Adrenal gland (tissue), 12 donors: Measurements from ENCODE around the gene THBS3. TPM values are rescaled to one million over a fixed set of nuclear protein-coding genes. Genes with fewer than 3 reads are reported as not detected.
"Not testable (repeated sequence)": the region's sequence is repeated elsewhere in the genome, so short reads cannot be mapped to it uniquely, and the experiment has no call there.

Source experiments
- DNase-seq, 7 donors: peaks; one replicate each; pipeline ENCODE4 v3.0.0-alpha.2; 2019 to 2020
- H3K27ac ChIP-seq, 5 donors: fragments of 200-600 bp; sonication (generic) in 4 of 5; 1 replicate in 3 of 5; 2 replicates in 2 of 5; pipeline versions ENCODE4 v1.5.1 to v1.8.0; 2016 to 2020; ENCODE audit warnings: mild to moderate bottlenecking in 1 of 5
- H3K27me3 ChIP-seq: fragments of 200-600 bp; 2 replicates; pipeline ENCODE4 v1.8.0; 2021
- H3K36me3 ChIP-seq, 2 donors: fragments of 200-600 bp; replicated peaks in 1 of 2; 1 replicate in 1 of 2; 2 replicates in 1 of 2; pipeline versions ENCODE4 v1.5.1 to v1.8.0; 2018 to 2022
- H3K4me1 ChIP-seq, 2 donors: fragments of 200-600 bp; replicated peaks in 1 of 2; 1 replicate in 1 of 2; 2 replicates in 1 of 2; pipeline versions ENCODE4 v1.5.1 to v1.8.0; 2018 to 2021
- H3K4me3 ChIP-seq, 4 donors: fragments of 200-600 bp; sonication (generic) in 3 of 4; one replicate each; pipeline ENCODE4 v1.5.1; 2016 to 2018
- H3K9me3 ChIP-seq, 3 donors: fragments of 200-600 bp; sonication (generic) in 1 of 3; replicated peaks in 1 of 3; 1 replicate in 2 of 3; 2 replicates in 1 of 3; pipeline versions ENCODE4 v1.5.1 to v1.8.0; 2016 to 2021
- CTCF ChIP-seq, 6 experiments: fragments of 450-650 bp in 4 of 6; fragments of 200-600 bp in 2 of 6; sonication (generic) in 1 of 6; IDR thresholded peaks; 1 replicate in 5 of 6; 2 replicates in 1 of 6; pipeline versions ENCODE4 v1.5.1 to v1.8.0; 2016 to 2021; ENCODE audit warnings: antibody characterized with exemption in 6 of 6, mild to moderate bottlenecking in 2 of 6, moderate library complexity in 1 of 6
- POLR2A ChIP-seq, 2 donors: fragments of 450-650 bp; IDR thresholded peaks; one replicate each; pipeline ENCODE4 v1.6.1; 2017; ENCODE audit warnings: antibody characterized with exemption in 2 of 2, mild to moderate bottlenecking in 2 of 2, moderate library complexity in 1 of 2
- WGBS, 4 donors: extraction: QIAGEN DNeasy Blood & Tissue Kit in 2 of 4; methylation state at CpG; one replicate each; pipeline versions ENCODE4 v1.1.5 to v1.1.7; 2013 to 2017; 5-methylcytosine and 5-hydroxymethylcytosine counted together
- intact Hi-C, 2 donors: fragments of 100-400 bp; cut with DNase I; formaldehyde crosslinking; loops; one replicate each; pipeline versions ENCODE4 v1.14.1 to v1.15.0; 2022 to 2023
- microRNA counts, 2 donors: library from miRNA; unstranded; fragments of <30 nt; microRNA quantifications; one replicate each; lab custom pipeline; 2016
- polyA plus RNA-seq, 3 donors: library from polyadenylated mRNA; stranded (reverse); fragments of 200-250 nt in 2 of 3; fragments of 350-450 nt in 1 of 3; fragmentation: Illumina TruSeq in 1 of 3; extraction: RNeasy Lipid Tissue Mini Kit (QIAGEN cat#74804) in 1 of 3; gene quantifications; one replicate each; pipeline ENCODE4 v1.2.3, GENCODE V29; 2013 to 2014
- small RNA-seq, 2 donors: library from RNA; depleted of rRNA; stranded (forward); fragments of <200 nt; gene quantifications; one replicate each; pipeline ENCODE3, GENCODE V24; 2016
- total RNA-seq, 9 donors: library from RNA; depleted of rRNA in 4 of 9; stranded (reverse); fragments of >200 nt in 4 of 9; fragments of 120-200 nt in 1 of 9; fragmentation: NEBNext Ultra II Directional in 1 of 9; extraction: Animal tissue kit (Norgen Biotek cat#: 25700) in 1 of 9; gene quantifications; one replicate each; pipeline versions ENCODE4 v1.1.0 to v1.2.4, GENCODE V29; 2013 to 2023
- donor health status: healthy with polysubstance abuse.
- donor health status: Bipolar disorder and iron deficiency.
- donor health status: DM: yes; HTN: yes; CAD: no.
- donor health status: DM: no; HTN: no; CAD: no.
- donor health status: DM: no; HTN: no; CAD: no.
- donor health status: DM: yes; HTN: yes; CAD: no.

THBS3 gene
- total and polyA plus RNA-seq, 12 donors: 7.1 to 147 (median 16.7) TPM

GRCh38 chr1:155160128-155160527 lies 47.6 kb downstream of the THBS3 start:
- H3K9me3 ChIP-seq: no peaks in the 10 kb centered on the region
- no peaks in the 10 kb centered on the region for H3K27me3 ChIP-seq
- no peak overlapping the region for H3K4me3 ChIP-seq
- WGBS, 4 donors: 72 to 81% (median 78%) methylated on average over 8 of the region's 8 CpGs
- peak in 1 of 7 donors; percentile 20 for DNase-seq
- H3K4me1 ChIP-seq: no peaks in the 10 kb centered on the region
- no peaks in the 10 kb centered on the region for H3K36me3 ChIP-seq
- no peak for TF ChIP-seq POLR2A (IDR thresholded peaks at IDR 0.05)
- TF ChIP-seq CTCF (IDR thresholded peaks at IDR 0.05): no peak
- no peak overlapping the region for H3K27ac ChIP-seq
- intact Hi-C loops: no loop called here

GRCh38 chr1:155158991-155159390 lies 48.7 kb downstream of the THBS3 start:
- TF ChIP-seq POLR2A (IDR thresholded peaks at IDR 0.05): no peak
- TF ChIP-seq CTCF (IDR thresholded peaks at IDR 0.05): no peak
- H3K27me3 ChIP-seq: no peaks in the 10 kb centered on the region
- H3K4me3 ChIP-seq: no peak overlapping the region
- H3K36me3 ChIP-seq: no peaks in the 10 kb centered on the region
- intact Hi-C loops: no loop called here
- no peaks in the 10 kb centered on the region for H3K4me1 ChIP-seq
- H3K9me3 ChIP-seq: no peaks in the 10 kb centered on the region
- H3K27ac ChIP-seq: no peak overlapping the region
- no peak for DNase-seq
- WGBS, 4 donors: 60 to 78% (median 72%) methylated on average over 1 of the region's 1 CpG

- intact Hi-C loops: not testable (repeated sequence)
- WGBS, 4 donors: 64 to 72% (median 67%) methylated on average over 3 of the region's 3 CpGs
These were observed 51.6 kb downstream of the THBS3 start for GRCh38 chr1:155155996-155156643.

More at GRCh38 chr1:155155996-155156643, 51.6 kb downstream of the THBS3 start:
- H3K36me3 ChIP-seq, DNase-seq, H3K27me3 ChIP-seq, H3K27ac ChIP-seq, H3K4me1 ChIP-seq, H3K9me3 ChIP-seq, H3K4me3 ChIP-seq: not testable (repeated sequence)

MicroRNAs within 50 kb of the gene (microRNA counts, 767-probe panel; counts per million panel counts)
- 0 counts per million in 2 donors for microRNA hsa-miR-92b-3p (lab: Ali Mortazavi, UCI)

Small RNAs within 50 kb of the gene (small RNA-seq; reads per million reads assigned to genes)
- 0 reads per million in 2 donors for gene HMGN2P18

Other genes with a start within 250 kb of the THBS3 start
- 10 to 100 TPM; 26.2 to 61.1 (median 42.6) TPM for gene PYGO2, start 246.1 kb downstream of the THBS3 start, total RNA-seq
- 10 to 100 TPM; 28.2 to 44.1 (median 29.2) TPM for gene PYGO2, start 246.1 kb downstream of the THBS3 start, polyA plus RNA-seq
- 100 to 1,000 TPM in 7 of 9 donors, 10 to 100 TPM in 2; 80.3 to 240 (median 120) TPM for gene SHC1, start 237.2 kb downstream of the THBS3 start, total RNA-seq
- 100 to 1,000 TPM; 167 to 260 (median 249) TPM for gene SHC1, start 237.2 kb downstream of the THBS3 start, polyA plus RNA-seq
- 10 to 100 TPM; 23.2 to 87.0 (median 30.3) TPM for gene CKS1B, start 233.2 kb downstream of the THBS3 start, total RNA-seq
- gene CKS1B, start 233.2 kb downstream of the THBS3 start, polyA plus RNA-seq: 10 to 100 TPM; 12.4 to 51.0 (median 22.3) TPM
- gene FLAD1, start 224.6 kb downstream of the THBS3 start, total RNA-seq: 10 to 100 TPM; 21.6 to 43.0 (median 28.7) TPM
- 10 to 100 TPM; 30.7 to 65.5 (median 41.1) TPM for gene FLAD1, start 224.6 kb downstream of the THBS3 start, polyA plus RNA-seq
- under 1 TPM in 1 of 9 donors, not detected in 8; 0.44 TPM for gene LENEP, start 214.3 kb downstream of the THBS3 start, total RNA-seq
- gene LENEP, start 214.3 kb downstream of the THBS3 start, polyA plus RNA-seq: not detected
- gene ZBTB7B, start 205.1 kb downstream of the THBS3 start, total RNA-seq: 100 to 1,000 TPM in 1 of 9 donors, 10 to 100 TPM in 8; 23.3 to 126 (median 78.1) TPM
- 10 to 100 TPM; 22.4 to 97.3 (median 27.9) TPM for gene ZBTB7B, start 205.1 kb downstream of the THBS3 start, polyA plus RNA-seq
- gene DCST2, start 174.1 kb downstream of the THBS3 start, total RNA-seq: 1 to 10 TPM in 3 of 9 donors, under 1 TPM in 4, not detected in 2; 0.14 to 2.4 (median 0.90) TPM
- 10 to 100 TPM in 1 of 3 donors, 1 to 10 TPM in 1, under 1 TPM in 1; 0.24 to 15.2 (median 8.5) TPM for gene DCST2, start 174.1 kb downstream of the THBS3 start, polyA plus RNA-seq
- gene DCST1, start 174.1 kb downstream of the THBS3 start, total RNA-seq: not detected
- gene DCST1, start 174.1 kb downstream of the THBS3 start, polyA plus RNA-seq: not detected
- 10 to 100 TPM; 11.6 to 84.2 (median 58.3) TPM for gene ADAM15, start 156.6 kb downstream of the THBS3 start, total RNA-seq
- gene ADAM15, start 156.6 kb downstream of the THBS3 start, polyA plus RNA-seq: 100 to 1,000 TPM in 2 of 3 donors, 10 to 100 TPM in 1; 16.1 to 269 (median 240) TPM
- gene EFNA4, start 144.2 kb downstream of the THBS3 start, total RNA-seq: 10 to 100 TPM in 5 of 9 donors, 1 to 10 TPM in 4; 3.5 to 28.7 (median 12.7) TPM
- gene EFNA4, start 144.2 kb downstream of the THBS3 start, polyA plus RNA-seq: 10 to 100 TPM; 10.0 to 23.5 (median 12.1) TPM
- gene EFNA3, start 129.1 kb downstream of the THBS3 start, total RNA-seq: 1 to 10 TPM; 1.4 to 7.3 (median 2.7) TPM
- gene EFNA3, start 129.1 kb downstream of the THBS3 start, polyA plus RNA-seq: 1 to 10 TPM; 2.8 to 4.0 (median 3.7) TPM
- 10 to 100 TPM in 8 of 9 donors, 1 to 10 TPM in 1; 9.9 to 49.7 (median 27.7) TPM for gene EFNA1, start 80.0 kb downstream of the THBS3 start, total RNA-seq
- gene EFNA1, start 80.0 kb downstream of the THBS3 start, polyA plus RNA-seq: 10 to 100 TPM in 2 of 3 donors, 1 to 10 TPM in 1; 6.6 to 35.9 (median 30.2) TPM
- 100 to 1,000 TPM in 2 of 9 donors, 10 to 100 TPM in 7; 31.7 to 112 (median 50.6) TPM for gene SLC50A1, start 72.0 kb downstream of the THBS3 start, total RNA-seq
- 100 to 1,000 TPM in 1 of 3 donors, 10 to 100 TPM in 2; 55.2 to 172 (median 61.8) TPM for gene SLC50A1, start 72.0 kb downstream of the THBS3 start, polyA plus RNA-seq
- 100 to 1,000 TPM in 8 of 9 donors, 10 to 100 TPM in 1; 45.4 to 192 (median 159) TPM for gene DPM3, start 67.4 kb downstream of the THBS3 start, total RNA-seq
- gene DPM3, start 67.4 kb downstream of the THBS3 start, polyA plus RNA-seq: 1,000 to 10,000 TPM in 2 of 3 donors, 1 to 10 TPM in 1; 6.8 to 1,427 (median 1,371) TPM
- 100 to 1,000 TPM in 8 of 9 donors, 10 to 100 TPM in 1; 76.1 to 252 (median 154) TPM for gene KRTCAP2, start 34.6 kb downstream of the THBS3 start, total RNA-seq
- 100 to 1,000 TPM; 383 to 806 (median 704) TPM for gene KRTCAP2, start 34.6 kb downstream of the THBS3 start, polyA plus RNA-seq
- gene TRIM46, start 34.0 kb downstream of the THBS3 start, total RNA-seq: under 1 TPM in 7 of 9 donors, not detected in 2; 0.19 to 0.96 (median 0.44) TPM
- 1 to 10 TPM in 2 of 3 donors, under 1 TPM in 1; 0.38 to 5.6 (median 1.2) TPM for gene TRIM46, start 34.0 kb downstream of the THBS3 start, polyA plus RNA-seq
- gene MTX1, start 798 bp upstream of the THBS3 start, total RNA-seq: 10 to 100 TPM; 39.2 to 83.8 (median 45.6) TPM
- gene MTX1, start 798 bp upstream of the THBS3 start, polyA plus RNA-seq: 100 to 1,000 TPM in 1 of 3 donors, 10 to 100 TPM in 2; 26.7 to 111 (median 79.8) TPM
- gene ENTREP3, start 47.6 kb upstream of the THBS3 start, total RNA-seq: 10 to 100 TPM in 7 of 9 donors, 1 to 10 TPM in 2; 8.5 to 43.0 (median 32.6) TPM
- 10 to 100 TPM; 10.3 to 26.9 (median 22.7) TPM for gene ENTREP3, start 47.6 kb upstream of the THBS3 start, polyA plus RNA-seq
- 100 to 1,000 TPM in 4 of 9 donors, 10 to 100 TPM in 5; 51.0 to 143 (median 98.6) TPM for gene SCAMP3, start 54.5 kb upstream of the THBS3 start, total RNA-seq
- gene SCAMP3, start 54.5 kb upstream of the THBS3 start, polyA plus RNA-seq: 100 to 1,000 TPM in 1 of 3 donors, 10 to 100 TPM in 2; 41.9 to 102 (median 78.0) TPM
- 10 to 100 TPM; 10.7 to 94.2 (median 53.6) TPM for gene CLK2, start 65.6 kb upstream of the THBS3 start, total RNA-seq
- gene CLK2, start 65.6 kb upstream of the THBS3 start, polyA plus RNA-seq: 100 to 1,000 TPM in 2 of 3 donors, 10 to 100 TPM in 1; 47.1 to 162 (median 122) TPM
- 1 to 10 TPM; 1.0 to 6.5 (median 3.6) TPM for gene HCN3, start 69.6 kb upstream of the THBS3 start, total RNA-seq
- gene HCN3, start 69.6 kb upstream of the THBS3 start, polyA plus RNA-seq: 10 to 100 TPM in 1 of 3 donors, 1 to 10 TPM in 2; 3.1 to 14.5 (median 6.2) TPM
- gene PKLR, start 93.5 kb upstream of the THBS3 start, total RNA-seq: under 1 TPM in 2 of 9 donors, not detected in 7; 0.18 to 0.34 TPM
- under 1 TPM in 2 of 3 donors, not detected in 1; 0.10 to 0.24 TPM for gene PKLR, start 93.5 kb upstream of the THBS3 start, polyA plus RNA-seq
- 1,000 to 10,000 TPM in 2 of 9 donors, 100 to 1,000 TPM in 7; 107 to 2,334 (median 186) TPM for gene FDPS, start 101.0 kb upstream of the THBS3 start, total RNA-seq
- gene FDPS, start 101.0 kb upstream of the THBS3 start, polyA plus RNA-seq: 1,000 to 10,000 TPM in 1 of 3 donors, 100 to 1,000 TPM in 2; 167 to 2,274 (median 225) TPM
- gene RUSC1, start 113.0 kb upstream of the THBS3 start, total RNA-seq: 10 to 100 TPM in 8 of 9 donors, 1 to 10 TPM in 1; 9.8 to 64.9 (median 27.1) TPM
- 100 to 1,000 TPM in 1 of 3 donors, 10 to 100 TPM in 2; 15.1 to 111 (median 53.7) TPM for gene RUSC1, start 113.0 kb upstream of the THBS3 start, polyA plus RNA-seq